Gastrocnemius medialis (tissue), 4 donors: ENCODE measurements around the gene MYL1. TPM values are rescaled to one million over a fixed set of nuclear protein-coding genes. Genes with fewer than 3 reads are reported as not detected.

ENCODE experiments used
- ATAC-seq, 2 donors: fragments of 150-250 bp; one replicate each; pipeline ENCODE4 v1.9.1; 2016
- DNase-seq, 2 donors: peaks; one replicate each; pipeline ENCODE4 v3.0.0-alpha.2; 2019
- H3K27ac ChIP-seq, 4 donors: fragments of 200-600 bp; sonication (generic); 1 replicate in 1 of 4; 2 replicates in 3 of 4; pipeline ENCODE4 v1.5.1; 2016 to 2018; ENCODE audit warnings: mild to moderate bottlenecking in 2 of 4, moderate library complexity in 1 of 4
- H3K27me3 ChIP-seq, 3 donors: fragments of 200-600 bp; sonication (generic) in 2 of 3; 1 replicate in 1 of 3; 2 replicates in 2 of 3; pipeline versions ENCODE4 v1.5.1 to v1.6.0; 2016 to 2019; ENCODE audit warnings: mild to moderate bottlenecking in 1 of 3, moderate library complexity in 1 of 3
- H3K36me3 ChIP-seq, 2 donors: fragments of 200-600 bp; sonication (generic) in 1 of 2; one replicate each; pipeline ENCODE4 v1.5.1; 2017 to 2018
- H3K4me1 ChIP-seq, 2 donors: fragments of 200-600 bp; sonication (generic) in 1 of 2; one replicate each; pipeline ENCODE4 v1.5.1; 2016 to 2017; ENCODE audit warnings: mild to moderate bottlenecking in 2 of 2
- H3K4me3 ChIP-seq, 4 donors: fragments of 200-600 bp; sonication (generic) in 3 of 4; 1 replicate in 1 of 4; 2 replicates in 3 of 4; pipeline ENCODE4 v1.5.1; 2016 to 2019; ENCODE audit warnings: mild to moderate bottlenecking in 2 of 4
- H3K9me3 ChIP-seq, 3 donors: fragments of 200-600 bp; sonication (generic) in 2 of 3; 1 replicate in 1 of 3; 2 replicates in 2 of 3; pipeline ENCODE4 v1.5.1; 2016 to 2019
- POLR2A ChIP-seq, 2 donors: fragments of 450-650 bp; IDR thresholded peaks; one replicate each; pipeline ENCODE4 v1.6.1; 2017; ENCODE audit warnings: antibody characterized with exemption in 2 of 2, mild to moderate bottlenecking in 2 of 2, moderate library complexity in 2 of 2
- in situ Hi-C, 4 donors: fragments of 200-750 bp; cut with MboI; loops; one replicate each; pipeline versions ENCODE4 v1.15.0 to v1.8.0; 2017; ENCODE audit warnings: low sequenced_read_pairs in 4 of 4
- intact Hi-C: fragments of 100-400 bp; cut with DNase I; formaldehyde crosslinking; loops from one replicate; pipeline ENCODE4 v1.15.1; 2023; ENCODE audit warnings: low total_unique reads
- total RNA-seq, 4 donors: library from RNA; depleted of rRNA; stranded (reverse); fragments of >200 nt; gene quantifications; one replicate each; pipeline versions ENCODE4 v1.1.0 to v1.2.3, GENCODE V29; 2016
- TF ChIP-seq, protein P1 (sequence below), 5 experiments: fragments of 450-650 bp in 3 of 5; fragments of 200-600 bp in 2 of 5; sonication (generic) in 2 of 5; IDR thresholded peaks in 4 of 5; conservative IDR thresholded peaks in 1 of 5; 1 replicate in 4 of 5; 2 replicates in 1 of 5; pipeline ENCODE4 v1.5.1; 2016 to 2019; ENCODE audit warnings: antibody characterized with exemption in 5 of 5, mild to moderate bottlenecking in 3 of 5, moderate library complexity in 3 of 5

Gene MYL1
- 1,000 to 10,000 TPM; 1,242 to 7,433 (median 2,317) TPM for total RNA-seq

DNA sequence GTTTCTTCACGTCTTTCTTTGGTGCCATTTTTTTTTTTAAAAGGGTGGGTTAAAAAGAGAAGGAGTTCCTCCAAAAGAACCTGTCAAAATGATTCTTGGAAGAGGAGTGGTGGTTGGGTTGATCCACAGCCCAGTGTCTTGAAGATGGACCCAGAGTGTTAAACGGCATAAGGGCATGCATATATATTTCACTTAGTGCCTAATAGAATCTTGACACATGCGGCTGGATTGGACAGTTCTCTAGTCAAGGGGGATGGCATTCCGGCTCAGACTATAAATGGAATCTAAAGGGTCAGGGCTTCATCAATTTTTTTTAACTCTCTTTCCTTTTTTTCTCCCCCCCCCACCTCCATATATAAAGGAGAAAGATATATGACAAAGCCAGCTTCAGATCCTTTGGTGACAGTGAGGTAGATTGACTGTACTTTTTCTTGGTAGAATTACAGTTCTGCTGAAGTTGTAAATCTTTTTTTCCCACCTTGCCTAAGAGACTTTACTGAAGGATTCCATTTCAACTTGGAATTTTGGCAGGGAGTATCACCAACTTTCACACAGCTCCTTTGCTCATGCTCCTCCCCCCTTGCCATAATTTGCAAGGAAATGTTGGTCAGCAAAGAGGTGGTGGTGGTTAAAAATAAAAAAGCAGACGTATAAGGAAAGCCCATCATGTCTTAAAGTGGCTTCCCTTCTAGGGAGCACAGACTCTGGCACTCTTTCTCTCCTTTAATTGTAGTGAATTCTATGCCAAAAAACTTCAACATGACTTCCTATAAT lies at the start of gene MYL1:
Gene MYL1 (minus strand): TSS at position 160 of the 774 bp plus-strand sequence. CDS start 132 bp downstream, at position 28.
- peak in 1 of 2 donors; percentile 45 for DNase-seq
- Histone ChIP-seq H3K36me3 (no peaks in the 10 kb centered on the region), H3K9me3 (no peaks in the 10 kb centered on the region), H3K27ac (peak within 1 kb of the TSS; percentile 76 to 86 (median 84)), H3K4me1 (peaks cover 16 to 29% of the 10 kb centered on the region in 2 donors), H3K27me3 (no peaks in the 10 kb centered on the region), H3K4me3 (peak within 1 kb of the TSS; percentile 26 to 44 (median 36))
- TF ChIP-seq, protein P1, sequence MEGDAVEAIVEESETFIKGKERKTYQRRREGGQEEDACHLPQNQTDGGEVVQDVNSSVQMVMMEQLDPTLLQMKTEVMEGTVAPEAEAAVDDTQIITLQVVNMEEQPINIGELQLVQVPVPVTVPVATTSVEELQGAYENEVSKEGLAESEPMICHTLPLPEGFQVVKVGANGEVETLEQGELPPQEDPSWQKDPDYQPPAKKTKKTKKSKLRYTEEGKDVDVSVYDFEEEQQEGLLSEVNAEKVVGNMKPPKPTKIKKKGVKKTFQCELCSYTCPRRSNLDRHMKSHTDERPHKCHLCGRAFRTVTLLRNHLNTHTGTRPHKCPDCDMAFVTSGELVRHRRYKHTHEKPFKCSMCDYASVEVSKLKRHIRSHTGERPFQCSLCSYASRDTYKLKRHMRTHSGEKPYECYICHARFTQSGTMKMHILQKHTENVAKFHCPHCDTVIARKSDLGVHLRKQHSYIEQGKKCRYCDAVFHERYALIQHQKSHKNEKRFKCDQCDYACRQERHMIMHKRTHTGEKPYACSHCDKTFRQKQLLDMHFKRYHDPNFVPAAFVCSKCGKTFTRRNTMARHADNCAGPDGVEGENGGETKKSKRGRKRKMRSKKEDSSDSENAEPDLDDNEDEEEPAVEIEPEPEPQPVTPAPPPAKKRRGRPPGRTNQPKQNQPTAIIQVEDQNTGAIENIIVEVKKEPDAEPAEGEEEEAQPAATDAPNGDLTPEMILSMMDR (IDR thresholded peaks at IDR 0.05 in 4 of 5, conservative IDR thresholded peaks at IDR 0.05 in 1 of 5), result no peak
- TF ChIP-seq POLR2A (IDR thresholded peaks at IDR 0.05), result no peak
- in situ Hi-C loops (no loop called here), intact Hi-C loops (no loop called here)
- ATAC-seq, result peak; percentile 50 to 79

DNA sequence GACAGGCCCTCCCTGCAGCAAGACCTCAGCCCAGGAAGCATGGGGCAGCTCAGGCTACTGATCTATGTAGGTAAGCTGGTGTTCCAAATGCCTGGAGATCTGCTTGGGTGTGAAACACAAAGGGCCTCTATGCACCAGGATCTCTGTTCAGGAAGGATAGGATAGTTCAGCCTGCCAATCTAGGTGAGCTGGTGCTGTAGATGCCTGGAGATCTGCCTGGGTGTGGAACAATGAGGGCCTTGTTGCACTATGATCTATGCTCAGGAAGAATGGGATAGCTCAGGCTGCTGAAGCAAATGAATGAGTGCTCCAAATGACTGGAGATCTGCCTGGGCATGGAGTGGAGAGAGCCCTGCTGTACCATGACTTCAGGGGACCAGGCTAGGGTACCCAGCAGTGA lies 48.9 kb upstream of the MYL1 start:
- H3K36me3 ChIP-seq, result no peaks in the 10 kb centered on the region
- H3K27ac ChIP-seq, result no peak overlapping the region
- in situ Hi-C loops (no loop called here), intact Hi-C loops (no loop called here)
- ATAC-seq (no peak), DNase-seq (no peak)
- no peaks in the 10 kb centered on the region for H3K9me3 ChIP-seq
- H3K27me3 ChIP-seq, result no peaks in the 10 kb centered on the region
- TF ChIP-seq POLR2A (IDR thresholded peaks at IDR 0.05), result no peak
- TF ChIP-seq, protein P1 (IDR thresholded peaks at IDR 0.05 in 4 of 5, conservative IDR thresholded peaks at IDR 0.05 in 1 of 5), result no peak
- no peak overlapping the region for H3K4me3 ChIP-seq
- peaks cover 6% of the 10 kb centered on the region in 2 donors for H3K4me1 ChIP-seq

DNA sequence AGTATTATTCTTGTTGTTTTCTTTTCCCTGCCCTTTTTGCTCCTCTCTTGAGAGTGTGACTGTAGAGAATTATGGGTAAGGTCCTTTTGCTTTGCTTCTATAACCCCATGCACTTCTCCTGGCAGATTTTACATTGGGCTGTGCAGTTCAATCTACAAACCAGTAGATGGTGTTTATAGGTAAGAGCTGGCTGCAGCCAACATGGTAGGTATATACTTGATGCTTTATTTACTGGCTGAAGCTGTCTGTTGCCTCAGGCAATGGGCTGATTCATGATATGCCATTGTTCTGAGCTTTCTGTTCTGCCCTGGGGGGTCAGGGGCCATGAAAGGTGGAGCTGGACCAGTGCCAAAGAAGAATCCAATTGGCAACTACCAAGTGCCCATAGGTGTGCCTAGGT lies 48.3 kb upstream of the MYL1 start:
- H3K4me1 ChIP-seq, result peaks cover 6% of the 10 kb centered on the region in 2 donors
- peak in 1 of 2 donors; percentile 41 for ATAC-seq
- no peak overlapping the region for H3K27ac ChIP-seq
- H3K9me3 ChIP-seq, result no peaks in the 10 kb centered on the region
- H3K27me3 ChIP-seq, result no peaks in the 10 kb centered on the region
- TF ChIP-seq POLR2A (IDR thresholded peaks at IDR 0.05), result no peak
- TF ChIP-seq, protein P1 (IDR thresholded peaks at IDR 0.05 in 4 of 5, conservative IDR thresholded peaks at IDR 0.05 in 1 of 5), result peak in 3 of 5 experiments; percentile 13 to 41 (median 22)
- H3K4me3 ChIP-seq, result no peak overlapping the region
- H3K36me3 ChIP-seq, result no peaks in the 10 kb centered on the region
- DNase-seq, result no peak
- intact Hi-C loops (no loop called here), in situ Hi-C loops (no loop called here)

DNA sequence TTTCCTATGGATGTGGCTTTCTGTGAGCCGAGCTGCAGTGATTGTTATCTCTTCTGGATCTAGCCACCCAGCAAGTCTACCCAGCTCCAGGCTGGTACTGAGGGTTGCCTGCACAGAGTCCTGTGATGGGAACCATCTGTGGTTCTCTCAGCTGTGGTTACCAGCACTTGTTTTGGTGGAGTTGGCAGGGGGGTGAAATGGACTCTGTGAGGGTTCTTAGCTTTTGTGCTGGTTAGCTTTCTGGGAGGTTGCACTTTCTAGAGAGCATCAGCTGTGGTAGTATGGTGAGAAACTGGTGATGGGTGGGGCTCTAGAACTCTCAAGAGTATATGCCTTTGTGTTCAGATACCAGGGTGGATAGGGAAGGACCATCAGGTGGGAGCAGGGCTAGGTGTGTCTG lies 45.4 kb upstream of the MYL1 start:
- Histone ChIP-seq H3K27me3 (no peaks in the 10 kb centered on the region), H3K9me3 (no peaks in the 10 kb centered on the region), H3K4me1 (no peaks in the 10 kb centered on the region), H3K36me3 (no peaks in the 10 kb centered on the region), H3K27ac (no peak overlapping the region), H3K4me3 (no peak overlapping the region)
- intact Hi-C loops (no loop called here), in situ Hi-C loops (no loop called here)
- ATAC-seq (no peak), DNase-seq (no peak)
- no peak for TF ChIP-seq POLR2A (IDR thresholded peaks at IDR 0.05)
- TF ChIP-seq, protein P1 (IDR thresholded peaks at IDR 0.05 in 4 of 5, conservative IDR thresholded peaks at IDR 0.05 in 1 of 5), result no peak
